CD4-positive, alpha-beta T cell treated with Interleukin-21 for 1 hour (primary cell): ENCODE measurements around the gene SFXN5.
"Not testable (repeated sequence)": the region's sequence is repeated elsewhere in the genome, so short reads cannot be mapped to it uniquely, and the experiment has no call there.

Source experiments
- DNase-seq: peaks from one replicate; pipeline ENCODE4 v3.0.0-alpha.2; 2020

Gene SFXN5

GRCh38 chr2:73100956-73101355 is 29.4 kb upstream of the SFXN5 start:
- no peak for DNase-seq

GRCh38 chr2:73099486-73099885 is 28.0 kb upstream of the SFXN5 start:
- DNase-seq, result no peak

- no peak for DNase-seq
These were observed 24.4 kb upstream of the SFXN5 start for GRCh38 chr2:73095910-73096309.

- DNase-seq, result not testable (repeated sequence)
These were observed 22.2 kb upstream of the SFXN5 start for GRCh38 chr2:73093601-73094218.

GRCh38 chr2:73092146-73092783 is 20.8 kb upstream of the SFXN5 start:
- DNase-seq, result no peak

GRCh38 chr2:73091696-73092095 is 20.2 kb upstream of the SFXN5 start:
- no peak for DNase-seq

- DNase-seq, result no peak
These were observed 19.7 kb upstream of the SFXN5 start for GRCh38 chr2:73091164-73091563.

- DNase-seq, result no peak
These were observed 17.9 kb upstream of the SFXN5 start for GRCh38 chr2:73089270-73090030.

GRCh38 chr2:73088703-73089102 is 17.2 kb upstream of the SFXN5 start:
- no peak for DNase-seq

GRCh38 chr2:73088211-73088610 is 16.7 kb upstream of the SFXN5 start:
- no peak for DNase-seq

GRCh38 chr2:73087311-73087710 is 15.8 kb upstream of the SFXN5 start:
- no peak for DNase-seq

GRCh38 chr2:73085691-73086090 is 14.2 kb upstream of the SFXN5 start:
- DNase-seq, result peak; percentile 83

GRCh38 chr2:73084971-73085370 is 13.5 kb upstream of the SFXN5 start:
- no peak for DNase-seq

GRCh38 chr2:73083886-73084800 is 12.6 kb upstream of the SFXN5 start:
- DNase-seq, result no peak

GRCh38 chr2:73082523-73083410 is 11.3 kb upstream of the SFXN5 start:
- no peak for DNase-seq

- DNase-seq, result no peak
These were observed 9.7 kb upstream of the SFXN5 start for GRCh38 chr2:73081181-73081671.

- no peak for DNase-seq
These were observed 9.0 kb upstream of the SFXN5 start for GRCh38 chr2:73080321-73081131.

- no peak for DNase-seq
These were observed 8.1 kb upstream of the SFXN5 start for GRCh38 chr2:73079636-73080035.

- DNase-seq, result no peak
These were observed 7.2 kb upstream of the SFXN5 start for GRCh38 chr2:73078457-73079411.

GRCh38 chr2:73077424-73077795 is 5.9 kb upstream of the SFXN5 start:
- DNase-seq, result no peak
